ENCODE data around the gene SUCLG2.

SUCLG2 gene

DNA sequence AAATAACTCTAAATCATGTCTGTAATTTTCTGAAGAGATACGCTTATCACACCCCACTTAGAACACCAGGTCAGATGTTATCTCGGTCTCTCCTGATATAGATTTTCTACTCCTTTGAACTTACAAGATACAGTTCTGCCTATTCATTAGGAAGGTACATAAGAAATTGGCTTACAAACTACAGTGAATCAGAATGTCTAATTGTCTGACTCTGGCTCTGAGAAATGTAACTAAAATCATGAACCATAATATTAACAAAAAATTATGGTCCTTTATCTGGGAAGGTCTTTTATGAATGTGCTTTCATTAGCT is 235.2 kb downstream of the SUCLG2 start:
- no peak overlapping the region for H3K4me3 ChIP-seq (ENCODE audit: low read depth, low read length)
- H3K9me3 ChIP-seq (ENCODE audit: control insufficient read depth, insufficient read depth, low read depth, low read length): no peaks in the 10 kb centered on the region
- CTCF ChIA-PET: no interaction called here
- no peaks in the 10 kb centered on the region for H3K36me3 ChIP-seq (ENCODE audit: control insufficient read depth in 2 of 2, insufficient read depth in 1 of 2, low read length in 2 of 2)
- no peak for TF ChIP-seq HOXD13 (CRISPR knock-in tag; IDR thresholded peaks at IDR 0.05; ENCODE audit: borderline replicate concordance)
- no peak for TF ChIP-seq ZNF521 (tag by site-specific recombination; IDR thresholded peaks at IDR 0.05)
- H3K4me1 ChIP-seq (ENCODE audit: control insufficient read depth, insufficient read depth, low read length): no peaks in the 10 kb centered on the region
- H3K27ac ChIP-seq (ENCODE audit: extremely low read depth, low read depth, low read length): no peak overlapping the region
- POLR2A ChIA-PET: no interaction called here

DNA sequence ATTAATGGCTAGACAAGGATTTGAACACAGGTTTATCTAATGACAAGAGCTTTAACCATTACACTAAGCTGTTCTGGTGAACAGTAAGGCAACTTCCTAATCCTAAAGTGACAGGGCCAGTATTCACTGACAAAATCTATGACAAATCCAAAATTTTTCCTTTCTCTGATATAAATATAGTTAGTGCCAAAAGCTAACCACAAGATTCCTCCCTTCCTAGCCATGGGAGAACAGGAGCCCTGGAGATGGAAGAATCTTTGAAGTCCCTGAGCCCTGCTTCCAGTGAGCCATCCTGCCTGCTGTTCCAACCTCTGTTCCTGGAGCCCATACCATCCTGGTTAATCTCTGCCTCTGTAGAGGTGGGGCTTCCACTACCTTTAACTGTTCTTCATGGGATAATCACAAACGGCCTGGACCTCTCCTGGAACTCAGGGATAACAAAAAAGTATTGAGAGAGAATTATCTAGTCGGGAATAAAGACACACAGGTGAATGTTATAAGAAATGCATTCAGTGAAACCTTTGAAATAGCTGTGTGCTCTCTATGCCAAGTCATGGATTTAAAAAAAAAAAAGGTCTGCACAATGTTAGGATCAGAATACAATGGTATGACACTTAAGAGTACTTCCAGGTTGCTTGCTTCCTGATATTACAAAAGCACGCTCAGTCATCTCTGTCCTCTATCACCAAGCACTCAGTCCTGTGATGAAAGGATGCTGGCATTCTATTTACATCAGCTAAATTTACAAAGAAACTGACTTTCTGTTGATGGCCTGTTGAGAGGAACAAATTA is 235.8 kb downstream of the SUCLG2 start:
- POLR2A ChIA-PET: no interaction called here
- no peaks in the 10 kb centered on the region for H3K4me1 ChIP-seq (ENCODE audit: control insufficient read depth, insufficient read depth, low read length)
- TF ChIP-seq ZNF335 (tag by site-specific recombination; conservative IDR thresholded peaks at IDR 0.05) (no peak), ZFP41 (tag by site-specific recombination; IDR thresholded peaks at IDR 0.05; ENCODE audit: borderline replicate concordance) (no peak), ZBTB48 (tag by site-specific recombination; IDR thresholded peaks at IDR 0.05) (no peak), TRIM28 (IDR thresholded peaks at IDR 0.05; ENCODE audit: borderline replicate concordance, low read length) (no peak), ZSCAN23 (tag by site-specific recombination; IDR thresholded peaks at IDR 0.05) (no peak), SP2 (tag by site-specific recombination; IDR thresholded peaks at IDR 0.05) (no peak), ZSCAN16 (tag by site-specific recombination; IDR thresholded peaks at IDR 0.05) (no peak)
- TF ChIP-seq, protein P1, sequence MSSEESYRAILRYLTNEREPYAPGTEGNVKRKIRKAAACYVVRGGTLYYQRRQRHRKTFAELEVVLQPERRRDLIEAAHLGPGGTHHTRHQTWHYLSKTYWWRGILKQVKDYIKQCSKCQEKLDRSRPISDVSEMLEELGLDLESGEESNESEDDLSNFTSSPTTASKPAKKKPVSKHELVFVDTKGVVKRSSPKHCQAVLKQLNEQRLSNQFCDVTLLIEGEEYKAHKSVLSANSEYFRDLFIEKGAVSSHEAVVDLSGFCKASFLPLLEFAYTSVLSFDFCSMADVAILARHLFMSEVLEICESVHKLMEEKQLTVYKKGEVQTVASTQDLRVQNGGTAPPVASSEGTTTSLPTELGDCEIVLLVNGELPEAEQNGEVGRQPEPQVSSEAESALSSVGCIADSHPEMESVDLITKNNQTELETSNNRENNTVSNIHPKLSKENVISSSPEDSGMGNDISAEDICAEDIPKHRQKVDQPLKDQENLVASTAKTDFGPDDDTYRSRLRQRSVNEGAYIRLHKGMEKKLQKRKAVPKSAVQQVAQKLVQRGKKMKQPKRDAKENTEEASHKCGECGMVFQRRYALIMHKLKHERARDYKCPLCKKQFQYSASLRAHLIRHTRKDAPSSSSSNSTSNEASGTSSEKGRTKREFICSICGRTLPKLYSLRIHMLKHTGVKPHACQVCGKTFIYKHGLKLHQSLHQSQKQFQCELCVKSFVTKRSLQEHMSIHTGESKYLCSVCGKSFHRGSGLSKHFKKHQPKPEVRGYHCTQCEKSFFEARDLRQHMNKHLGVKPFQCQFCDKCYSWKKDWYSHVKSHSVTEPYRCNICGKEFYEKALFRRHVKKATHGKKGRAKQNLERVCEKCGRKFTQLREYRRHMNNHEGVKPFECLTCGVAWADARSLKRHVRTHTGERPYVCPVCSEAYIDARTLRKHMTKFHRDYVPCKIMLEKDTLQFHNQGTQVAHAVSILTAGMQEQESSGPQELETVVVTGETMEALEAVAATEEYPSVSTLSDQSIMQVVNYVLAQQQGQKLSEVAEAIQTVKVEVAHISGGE (tag by site-specific recombination; conservative IDR thresholded peaks at IDR 0.05; ENCODE audit: low read depth): no peak
- TF ChIP-seq, protein P2, sequence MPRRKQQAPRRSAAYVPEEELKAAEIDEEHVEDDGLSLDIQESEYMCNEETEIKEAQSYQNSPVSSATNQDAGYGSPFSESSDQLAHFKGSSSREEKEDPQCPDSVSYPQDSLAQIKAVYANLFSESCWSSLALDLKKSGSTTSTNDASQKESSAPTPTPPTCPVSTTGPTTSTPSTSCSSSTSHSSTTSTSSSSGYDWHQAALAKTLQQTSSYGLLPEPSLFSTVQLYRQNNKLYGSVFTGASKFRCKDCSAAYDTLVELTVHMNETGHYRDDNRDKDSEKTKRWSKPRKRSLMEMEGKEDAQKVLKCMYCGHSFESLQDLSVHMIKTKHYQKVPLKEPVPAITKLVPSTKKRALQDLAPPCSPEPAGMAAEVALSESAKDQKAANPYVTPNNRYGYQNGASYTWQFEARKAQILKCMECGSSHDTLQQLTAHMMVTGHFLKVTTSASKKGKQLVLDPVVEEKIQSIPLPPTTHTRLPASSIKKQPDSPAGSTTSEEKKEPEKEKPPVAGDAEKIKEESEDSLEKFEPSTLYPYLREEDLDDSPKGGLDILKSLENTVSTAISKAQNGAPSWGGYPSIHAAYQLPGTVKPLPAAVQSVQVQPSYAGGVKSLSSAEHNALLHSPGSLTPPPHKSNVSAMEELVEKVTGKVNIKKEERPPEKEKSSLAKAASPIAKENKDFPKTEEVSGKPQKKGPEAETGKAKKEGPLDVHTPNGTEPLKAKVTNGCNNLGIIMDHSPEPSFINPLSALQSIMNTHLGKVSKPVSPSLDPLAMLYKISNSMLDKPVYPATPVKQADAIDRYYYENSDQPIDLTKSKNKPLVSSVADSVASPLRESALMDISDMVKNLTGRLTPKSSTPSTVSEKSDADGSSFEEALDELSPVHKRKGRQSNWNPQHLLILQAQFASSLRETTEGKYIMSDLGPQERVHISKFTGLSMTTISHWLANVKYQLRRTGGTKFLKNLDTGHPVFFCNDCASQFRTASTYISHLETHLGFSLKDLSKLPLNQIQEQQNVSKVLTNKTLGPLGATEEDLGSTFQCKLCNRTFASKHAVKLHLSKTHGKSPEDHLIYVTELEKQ (tag by site-specific recombination; IDR thresholded peaks at IDR 0.05; ENCODE audit: borderline replicate concordance): no peak
- TF ChIP-seq, protein P3, sequence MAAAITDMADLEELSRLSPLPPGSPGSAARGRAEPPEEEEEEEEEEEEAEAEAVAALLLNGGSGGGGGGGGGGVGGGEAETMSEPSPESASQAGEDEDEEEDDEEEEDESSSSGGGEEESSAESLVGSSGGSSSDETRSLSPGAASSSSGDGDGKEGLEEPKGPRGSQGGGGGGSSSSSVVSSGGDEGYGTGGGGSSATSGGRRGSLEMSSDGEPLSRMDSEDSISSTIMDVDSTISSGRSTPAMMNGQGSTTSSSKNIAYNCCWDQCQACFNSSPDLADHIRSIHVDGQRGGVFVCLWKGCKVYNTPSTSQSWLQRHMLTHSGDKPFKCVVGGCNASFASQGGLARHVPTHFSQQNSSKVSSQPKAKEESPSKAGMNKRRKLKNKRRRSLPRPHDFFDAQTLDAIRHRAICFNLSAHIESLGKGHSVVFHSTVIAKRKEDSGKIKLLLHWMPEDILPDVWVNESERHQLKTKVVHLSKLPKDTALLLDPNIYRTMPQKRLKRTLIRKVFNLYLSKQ (tag by site-specific recombination; IDR thresholded peaks at IDR 0.05; ENCODE audit: borderline replicate concordance): no peak
- no peaks in the 10 kb centered on the region for H3K9me3 ChIP-seq (ENCODE audit: control insufficient read depth, insufficient read depth, low read depth, low read length)
- no peak overlapping the region for H3K4me3 ChIP-seq (ENCODE audit: low read depth, low read length)
- no peaks in the 10 kb centered on the region for H3K36me3 ChIP-seq (ENCODE audit: control insufficient read depth in 2 of 2, insufficient read depth in 1 of 2, low read length in 2 of 2)
- H3K27ac ChIP-seq (ENCODE audit: extremely low read depth, low read depth, low read length): no peak overlapping the region
- CTCF ChIA-PET: no interaction called here

DNA sequence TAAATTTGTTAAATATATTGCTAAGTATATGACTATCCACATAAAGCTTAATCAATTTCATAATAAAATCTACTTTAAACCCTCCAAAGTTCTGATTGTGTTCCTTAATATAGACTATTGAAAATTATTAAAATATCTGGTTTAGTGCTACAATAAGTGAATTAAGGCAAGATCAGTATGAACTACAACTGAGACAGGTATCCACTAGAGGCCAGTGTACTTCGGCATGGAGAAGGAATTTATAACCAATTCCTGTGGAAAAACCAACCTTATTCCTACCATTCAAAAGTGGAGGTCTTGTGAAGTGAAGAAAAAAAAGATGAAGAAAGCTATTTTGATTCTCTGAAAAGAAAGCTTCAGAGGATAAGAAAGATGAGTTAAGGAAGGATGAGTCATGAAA is 237.7 kb downstream of the SUCLG2 start:
- TF ChIP-seq, protein P4, sequence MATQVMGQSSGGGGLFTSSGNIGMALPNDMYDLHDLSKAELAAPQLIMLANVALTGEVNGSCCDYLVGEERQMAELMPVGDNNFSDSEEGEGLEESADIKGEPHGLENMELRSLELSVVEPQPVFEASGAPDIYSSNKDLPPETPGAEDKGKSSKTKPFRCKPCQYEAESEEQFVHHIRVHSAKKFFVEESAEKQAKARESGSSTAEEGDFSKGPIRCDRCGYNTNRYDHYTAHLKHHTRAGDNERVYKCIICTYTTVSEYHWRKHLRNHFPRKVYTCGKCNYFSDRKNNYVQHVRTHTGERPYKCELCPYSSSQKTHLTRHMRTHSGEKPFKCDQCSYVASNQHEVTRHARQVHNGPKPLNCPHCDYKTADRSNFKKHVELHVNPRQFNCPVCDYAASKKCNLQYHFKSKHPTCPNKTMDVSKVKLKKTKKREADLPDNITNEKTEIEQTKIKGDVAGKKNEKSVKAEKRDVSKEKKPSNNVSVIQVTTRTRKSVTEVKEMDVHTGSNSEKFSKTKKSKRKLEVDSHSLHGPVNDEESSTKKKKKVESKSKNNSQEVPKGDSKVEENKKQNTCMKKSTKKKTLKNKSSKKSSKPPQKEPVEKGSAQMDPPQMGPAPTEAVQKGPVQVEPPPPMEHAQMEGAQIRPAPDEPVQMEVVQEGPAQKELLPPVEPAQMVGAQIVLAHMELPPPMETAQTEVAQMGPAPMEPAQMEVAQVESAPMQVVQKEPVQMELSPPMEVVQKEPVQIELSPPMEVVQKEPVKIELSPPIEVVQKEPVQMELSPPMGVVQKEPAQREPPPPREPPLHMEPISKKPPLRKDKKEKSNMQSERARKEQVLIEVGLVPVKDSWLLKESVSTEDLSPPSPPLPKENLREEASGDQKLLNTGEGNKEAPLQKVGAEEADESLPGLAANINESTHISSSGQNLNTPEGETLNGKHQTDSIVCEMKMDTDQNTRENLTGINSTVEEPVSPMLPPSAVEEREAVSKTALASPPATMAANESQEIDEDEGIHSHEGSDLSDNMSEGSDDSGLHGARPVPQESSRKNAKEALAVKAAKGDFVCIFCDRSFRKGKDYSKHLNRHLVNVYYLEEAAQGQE (tag by site-specific recombination; IDR thresholded peaks at IDR 0.05): no peak
- no peak for TF ChIP-seq ZBTB17 (tag by site-specific recombination; IDR thresholded peaks at IDR 0.05)
- no peak for TF ChIP-seq ZNF391 (tag by site-specific recombination; IDR thresholded peaks at IDR 0.05; ENCODE audit: borderline replicate concordance, low read depth)
- TF ChIP-seq, protein P3 (tag by site-specific recombination; IDR thresholded peaks at IDR 0.05; ENCODE audit: borderline replicate concordance): no peak
- H3K4me3 ChIP-seq (ENCODE audit: low read depth, low read length): no peak overlapping the region
- H3K27ac ChIP-seq (ENCODE audit: extremely low read depth, low read depth, low read length): no peak overlapping the region
- H3K9me3 ChIP-seq (ENCODE audit: control insufficient read depth, insufficient read depth, low read depth, low read length): no peaks in the 10 kb centered on the region
- H3K4me1 ChIP-seq (ENCODE audit: control insufficient read depth, insufficient read depth, low read length): no peaks in the 10 kb centered on the region
- no peaks in the 10 kb centered on the region for H3K36me3 ChIP-seq (ENCODE audit: control insufficient read depth in 2 of 2, insufficient read depth in 1 of 2, low read length in 2 of 2)
- ChIA-PET CTCF (no interaction called here), POLR2A (no interaction called here)
